Nephron progenitor cell (in vitro differentiated cells): ENCODE measurements around the gene TPMT.
A peak's percentile ranks its signal among the peaks of the same experiment; 100 is the strongest.

Source experiments
- DNase-seq: peaks from one replicate; pipeline ENCODE4 v3.0.0; 2021
- H3K27ac Mint-ChIP-seq: 2 replicates; pipeline ENCODE4 v1.8.0; 2021; ENCODE audit warnings: mild to moderate bottlenecking, moderate library complexity, mixed read lengths
- H3K27me3 Mint-ChIP-seq: 2 replicates; pipeline ENCODE4 v1.8.0; 2021; ENCODE audit warnings: mild to moderate bottlenecking, low read depth, mixed read lengths; ENCODE audit not compliant: poor library complexity
- H3K36me3 Mint-ChIP-seq: 2 replicates; pipeline ENCODE4 v1.8.0; 2021; ENCODE audit warnings: low read depth, mixed read lengths
- H3K4me1 Mint-ChIP-seq: 2 replicates; pipeline ENCODE4 v1.8.0; 2021; ENCODE audit warnings: mixed read lengths
- H3K4me3 Mint-ChIP-seq: 2 replicates; pipeline ENCODE4 v1.8.0; 2021; ENCODE audit warnings: mild to moderate bottlenecking, moderate library complexity, mixed read lengths
- H3K9me3 Mint-ChIP-seq: 2 replicates; pipeline ENCODE4 v1.8.0; 2021; ENCODE audit warnings: mild to moderate bottlenecking, moderate library complexity, mixed read lengths
- TF ChIP-seq, protein P1 (sequence below): fragments of 200-600 bp; sonication (generic); IDR thresholded peaks from 2 replicates; pipeline ENCODE4 v1.5.0; 2021; ENCODE audit warnings: antibody characterized with exemption

TPMT gene

GRCh38 chr6:18132346-18132745 is 22.5 kb downstream of the TPMT start:
- no peak for DNase-seq
- H3K36me3 Mint-ChIP-seq: peaks cover 11% of the 10 kb centered on the region
- peaks cover 8% of the 10 kb centered on the region for H3K27me3 Mint-ChIP-seq
- no peak overlapping the region for H3K4me3 Mint-ChIP-seq
- no peaks in the 10 kb centered on the region for H3K4me1 Mint-ChIP-seq
- H3K27ac Mint-ChIP-seq: no peak overlapping the region
- TF ChIP-seq, protein P1, sequence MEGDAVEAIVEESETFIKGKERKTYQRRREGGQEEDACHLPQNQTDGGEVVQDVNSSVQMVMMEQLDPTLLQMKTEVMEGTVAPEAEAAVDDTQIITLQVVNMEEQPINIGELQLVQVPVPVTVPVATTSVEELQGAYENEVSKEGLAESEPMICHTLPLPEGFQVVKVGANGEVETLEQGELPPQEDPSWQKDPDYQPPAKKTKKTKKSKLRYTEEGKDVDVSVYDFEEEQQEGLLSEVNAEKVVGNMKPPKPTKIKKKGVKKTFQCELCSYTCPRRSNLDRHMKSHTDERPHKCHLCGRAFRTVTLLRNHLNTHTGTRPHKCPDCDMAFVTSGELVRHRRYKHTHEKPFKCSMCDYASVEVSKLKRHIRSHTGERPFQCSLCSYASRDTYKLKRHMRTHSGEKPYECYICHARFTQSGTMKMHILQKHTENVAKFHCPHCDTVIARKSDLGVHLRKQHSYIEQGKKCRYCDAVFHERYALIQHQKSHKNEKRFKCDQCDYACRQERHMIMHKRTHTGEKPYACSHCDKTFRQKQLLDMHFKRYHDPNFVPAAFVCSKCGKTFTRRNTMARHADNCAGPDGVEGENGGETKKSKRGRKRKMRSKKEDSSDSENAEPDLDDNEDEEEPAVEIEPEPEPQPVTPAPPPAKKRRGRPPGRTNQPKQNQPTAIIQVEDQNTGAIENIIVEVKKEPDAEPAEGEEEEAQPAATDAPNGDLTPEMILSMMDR: no peak
- no peaks in the 10 kb centered on the region for H3K9me3 Mint-ChIP-seq

- H3K36me3 Mint-ChIP-seq: no peaks in the 10 kb centered on the region
- no peak overlapping the region for H3K27ac Mint-ChIP-seq
- peaks cover 4% of the 10 kb centered on the region for H3K4me1 Mint-ChIP-seq
- DNase-seq: no peak
- no peak overlapping the region for H3K4me3 Mint-ChIP-seq
- no peaks in the 10 kb centered on the region for H3K9me3 Mint-ChIP-seq
- TF ChIP-seq, protein P1: no peak
- H3K27me3 Mint-ChIP-seq: peaks cover 44% of the 10 kb centered on the region
Observed at GRCh38 chr6:18126121-18126520, 28.8 kb downstream of the TPMT start.

DNA sequence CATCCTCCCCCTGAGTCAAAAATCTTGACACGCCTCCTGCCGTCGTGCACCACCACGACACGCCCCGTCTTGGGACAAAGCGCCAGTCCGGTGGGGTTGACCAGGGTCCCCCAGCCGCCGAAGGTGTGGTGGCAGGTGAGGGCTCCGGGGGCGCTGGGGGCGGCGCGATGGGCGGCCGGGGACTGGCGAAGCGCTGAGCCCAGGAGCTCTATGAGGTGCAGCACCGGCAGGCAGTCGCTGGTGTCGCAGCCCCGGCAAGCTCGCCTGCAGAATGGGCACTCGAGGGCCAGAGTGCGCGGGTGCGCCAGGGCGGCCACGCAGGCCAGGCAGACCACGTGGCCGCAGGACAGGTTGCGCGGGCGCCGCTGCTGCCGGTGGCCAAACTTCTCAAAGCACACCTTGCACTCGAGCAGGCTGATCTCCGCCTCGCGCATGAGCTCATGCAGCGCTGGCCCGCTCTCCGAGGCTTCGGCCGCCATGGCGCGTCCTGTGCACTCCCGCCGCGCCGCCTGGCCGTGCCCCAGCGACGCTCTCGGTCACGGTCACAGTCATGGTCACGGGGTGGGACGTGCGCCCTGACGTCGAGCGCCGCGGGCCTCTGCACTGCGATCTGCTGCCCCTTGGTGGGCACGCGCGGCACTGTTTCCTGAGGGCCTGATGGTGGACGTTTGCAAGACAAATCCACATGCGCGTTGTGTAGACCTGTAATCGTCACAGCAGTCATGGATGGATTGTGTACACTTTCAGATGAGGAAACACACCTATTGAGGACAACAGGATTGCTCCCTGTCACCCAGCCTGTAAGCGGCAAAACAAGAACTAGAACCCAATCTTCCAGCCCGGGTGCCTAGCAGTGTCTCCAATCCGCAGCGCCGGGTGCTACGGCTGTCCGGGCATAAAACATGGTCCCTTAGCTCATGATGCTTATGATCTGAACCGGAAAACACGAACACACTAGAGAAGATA is 32.5 kb downstream of the TPMT start, which contains the start of gene NHLRC1:
NHLRC1 (minus strand) TSS at position 550 of the 966 bp plus-strand sequence; CDS start at position 479, 71 bp downstream.
- peaks cover 4% of the 10 kb centered on the region for H3K4me1 Mint-ChIP-seq
- H3K27me3 Mint-ChIP-seq: peaks cover 60% of the 10 kb centered on the region
- peak; percentile 87 for DNase-seq
- no peak within 1 kb of the TSS for H3K27ac Mint-ChIP-seq
- H3K9me3 Mint-ChIP-seq: no peaks in the 10 kb centered on the region
- no peaks in the 10 kb centered on the region for H3K36me3 Mint-ChIP-seq
- TF ChIP-seq, protein P1: peak; percentile 72
- peak within 1 kb of the TSS; percentile 76 for H3K4me3 Mint-ChIP-seq

- H3K9me3 Mint-ChIP-seq: no peaks in the 10 kb centered on the region
- H3K27me3 Mint-ChIP-seq: peaks cover 63% of the 10 kb centered on the region
- TF ChIP-seq, protein P1: no peak
- peak overlapping the region; percentile 25 for H3K4me3 Mint-ChIP-seq
- no peak overlapping the region for H3K27ac Mint-ChIP-seq
- peak; percentile 12 for DNase-seq
- peaks cover 4% of the 10 kb centered on the region for H3K4me1 Mint-ChIP-seq
- no peaks in the 10 kb centered on the region for H3K36me3 Mint-ChIP-seq
Observed at GRCh38 chr6:18121580-18122127, 33.2 kb downstream of the TPMT start.

- Mint-ChIP-seq H3K27ac (no peak overlapping the region), H3K9me3 (no peaks in the 10 kb centered on the region), H3K4me1 (peaks cover 4% of the 10 kb centered on the region), H3K36me3 (no peaks in the 10 kb centered on the region), H3K27me3 (peaks cover 55% of the 10 kb centered on the region), H3K4me3 (no peak overlapping the region)
- DNase-seq: no peak
- TF ChIP-seq, protein P1: no peak
Observed at GRCh38 chr6:18119236-18119635, 35.6 kb downstream of the TPMT start.
